Endothelial cell of hepatic sinusoid (primary cell): ENCODE results near the gene CRB2.
"Not testable (repeated sequence)": the region's sequence is repeated elsewhere in the genome, so short reads cannot be mapped to it uniquely, and the experiment has no call there.

Source experiments
- in situ Hi-C: cut with HindIII; loops from 2 replicates; pipeline ENCODE4 v1.10.0; 2017; ENCODE audit warnings: low sequenced_read_pairs

The CRB2 gene

DNA sequence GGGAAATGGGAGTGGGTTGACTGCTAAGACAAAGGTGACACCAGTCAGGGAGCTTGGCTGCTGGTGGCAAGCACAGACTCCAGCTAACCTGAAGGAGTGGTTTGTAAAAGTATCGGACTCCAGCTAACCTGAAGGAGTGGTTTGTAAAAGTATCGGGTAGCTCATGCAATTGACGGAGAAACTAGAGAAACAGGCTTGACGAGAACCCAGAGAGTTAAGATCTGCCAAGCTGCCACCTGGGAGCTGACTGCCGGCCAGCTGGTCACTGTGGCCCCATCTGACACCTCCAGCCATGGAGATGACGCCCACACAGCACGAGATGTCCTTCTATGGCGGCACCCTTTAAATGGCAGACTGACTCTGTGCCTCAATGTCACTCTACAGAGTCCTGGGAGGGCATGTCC is 28.3 kb upstream of the CRB2 start:
- in situ Hi-C loops: no loop called here

DNA sequence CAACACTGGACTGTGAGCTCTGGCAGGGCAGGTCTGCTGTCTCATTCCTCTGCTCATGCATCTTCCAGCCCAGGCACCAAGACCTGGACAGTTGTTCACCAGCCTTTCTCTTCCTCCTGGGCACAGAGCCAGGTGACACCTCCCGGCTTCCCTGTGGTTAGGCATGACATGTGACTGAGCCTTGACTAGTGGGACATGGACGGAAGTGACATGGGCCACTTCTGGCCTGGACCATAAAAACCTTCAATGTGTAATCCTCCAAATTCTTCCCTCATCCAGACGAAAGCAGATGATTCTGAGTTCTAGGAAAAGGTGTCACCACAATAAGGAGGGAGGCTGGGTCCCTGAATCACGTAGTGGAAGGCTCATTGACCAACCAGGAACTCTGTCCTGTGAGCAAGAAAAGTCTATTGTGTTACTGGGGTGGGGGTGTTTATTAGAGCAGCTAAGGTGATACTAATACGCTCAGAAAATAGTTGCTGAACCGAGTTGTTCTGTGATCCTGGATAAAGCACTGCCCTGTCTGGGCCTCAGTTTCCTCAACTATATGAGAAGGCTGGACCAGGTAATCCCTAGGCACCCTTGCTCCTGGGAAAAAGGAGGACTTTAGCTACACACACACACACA is 26.6 kb upstream of the CRB2 start:
- in situ Hi-C loops: no loop called here

DNA sequence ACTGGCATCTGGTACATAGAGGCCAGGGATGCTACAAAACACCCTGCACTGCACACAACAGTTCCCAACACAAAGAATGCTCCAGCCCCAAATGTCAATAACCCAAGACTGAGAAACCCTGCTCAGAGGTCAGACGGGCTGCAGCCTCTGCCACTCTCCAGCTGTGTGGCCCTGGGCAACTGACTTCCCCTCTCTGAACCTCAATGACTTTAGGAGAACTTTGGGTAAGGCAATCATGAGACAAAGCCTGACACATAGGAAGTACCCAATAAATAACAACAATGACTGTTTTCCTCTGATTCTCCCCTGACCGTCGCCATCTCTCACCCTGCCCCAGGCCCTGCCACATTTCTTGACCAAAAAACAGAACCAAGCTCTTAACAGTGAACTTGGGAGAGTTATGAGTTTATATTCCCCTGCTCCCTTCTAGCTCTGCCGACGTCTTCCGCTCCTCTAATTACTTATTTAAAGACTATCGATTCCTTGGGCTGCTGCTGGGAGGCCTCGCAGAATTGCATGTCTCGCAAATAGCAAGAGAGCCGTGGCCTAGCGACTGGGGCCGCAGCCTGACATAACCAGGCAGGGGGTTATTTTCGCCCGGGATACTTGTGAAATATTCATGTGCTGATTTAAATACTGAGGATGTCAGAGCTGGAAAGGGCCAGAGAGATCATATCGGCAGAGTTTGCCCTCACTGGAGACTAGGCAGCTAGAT is 24.5 kb upstream of the CRB2 start:
- in situ Hi-C loops: no loop called here

DNA sequence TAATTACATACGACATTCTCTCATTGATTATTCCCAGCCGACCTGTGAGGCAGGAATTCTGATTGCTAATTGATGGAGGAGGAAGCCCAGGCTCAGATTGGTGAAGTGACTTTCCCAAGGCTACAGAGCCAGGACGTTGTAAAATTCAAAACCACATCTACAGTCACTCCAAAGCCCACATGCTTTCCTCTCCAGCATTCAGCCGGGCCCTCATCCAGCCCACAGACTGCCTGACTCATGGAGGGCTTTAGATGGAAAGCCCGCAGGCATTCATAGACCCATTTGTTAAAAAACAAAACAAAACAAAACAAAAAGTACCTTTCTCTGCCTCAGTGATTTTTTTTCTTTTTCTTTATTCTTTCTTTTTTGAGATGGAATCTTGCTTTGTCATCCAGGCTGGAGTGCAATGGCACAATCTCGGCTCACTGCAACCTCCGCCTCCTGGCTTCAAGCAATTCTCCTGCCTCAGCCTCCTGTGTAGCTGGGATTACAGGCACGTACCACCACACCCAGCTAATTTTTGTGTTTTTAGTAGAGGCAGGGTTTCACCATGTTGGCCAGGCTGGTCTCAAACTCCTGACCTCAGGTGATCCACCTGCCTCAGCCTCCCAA is 22.8 kb upstream of the CRB2 start:
- in situ Hi-C loops: not testable (repeated sequence)

DNA sequence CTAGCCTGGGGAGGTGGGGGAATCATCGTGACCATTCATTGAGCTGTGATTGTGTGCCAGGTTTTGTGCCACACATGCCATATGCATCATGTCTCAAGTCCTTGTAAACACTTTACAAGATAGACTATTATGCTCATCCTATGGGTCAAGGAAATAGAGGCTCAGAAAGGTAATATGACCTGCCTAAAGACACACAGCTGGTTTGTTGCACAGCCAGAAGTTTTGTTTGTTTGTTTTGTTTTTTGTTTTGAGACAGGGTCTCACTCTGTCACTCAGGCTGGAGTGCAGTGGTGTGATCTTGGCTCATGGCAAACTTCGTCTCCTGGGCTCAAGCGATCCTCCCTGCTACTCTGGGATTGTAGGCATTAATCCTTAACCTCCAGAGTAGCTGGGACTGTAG is 21.4 kb upstream of the CRB2 start:
- in situ Hi-C loops: no loop called here

DNA sequence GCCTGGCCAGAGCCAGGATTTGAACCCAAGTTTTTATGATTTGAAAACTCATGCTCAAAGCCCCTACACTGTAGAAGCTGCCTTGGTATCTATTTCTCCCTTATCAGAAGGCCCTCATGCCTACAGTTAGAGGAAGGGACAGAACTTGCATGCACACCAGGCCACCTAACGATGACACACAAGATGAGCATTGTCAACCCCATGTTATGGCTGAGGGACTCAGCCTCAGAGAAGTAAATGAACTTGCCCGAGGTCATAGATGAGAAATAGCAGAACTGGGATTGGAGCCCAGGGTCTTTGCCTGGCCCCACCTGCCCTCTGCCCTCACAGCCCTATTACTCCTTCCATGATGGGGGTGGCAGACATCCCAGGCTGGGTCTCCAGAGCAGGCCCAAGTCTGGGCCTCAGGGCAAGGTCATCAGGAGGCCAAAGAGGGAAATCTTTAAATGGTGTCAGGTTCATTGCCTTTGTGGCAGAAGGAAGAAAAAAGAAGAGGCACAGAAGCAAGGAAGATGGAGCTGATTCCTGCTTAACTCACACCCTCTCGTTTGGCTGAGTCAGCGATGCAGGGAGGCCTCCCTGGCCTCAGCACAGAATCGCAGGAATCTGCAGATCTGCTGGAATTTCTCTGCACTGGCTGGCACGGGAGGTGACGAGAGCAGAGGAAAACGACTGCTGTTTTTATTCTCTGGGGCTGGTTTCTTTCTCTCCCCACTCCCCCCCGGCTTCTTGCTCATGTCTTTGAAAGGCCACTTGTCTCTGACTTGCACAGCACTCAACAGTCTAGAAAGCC is 20.6 kb upstream of the CRB2 start:
- in situ Hi-C loops: no loop called here

DNA sequence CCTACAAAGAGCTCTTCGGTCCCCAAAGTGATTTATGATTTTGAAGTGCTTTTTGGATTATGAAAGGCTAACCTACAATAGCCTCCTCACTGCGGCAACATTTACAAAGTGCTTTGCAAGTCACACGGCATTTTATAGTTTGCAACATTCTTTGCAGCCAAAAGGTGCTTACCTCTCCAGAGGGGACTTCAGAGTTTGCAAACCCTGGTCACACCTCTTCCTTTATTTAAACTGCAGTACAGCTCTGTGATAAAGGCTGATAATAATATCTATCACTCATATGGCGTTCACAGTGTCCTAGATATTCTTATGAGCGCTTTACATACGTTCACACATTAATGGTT is 20.0 kb upstream of the CRB2 start:
- in situ Hi-C loops: no loop called here

DNA sequence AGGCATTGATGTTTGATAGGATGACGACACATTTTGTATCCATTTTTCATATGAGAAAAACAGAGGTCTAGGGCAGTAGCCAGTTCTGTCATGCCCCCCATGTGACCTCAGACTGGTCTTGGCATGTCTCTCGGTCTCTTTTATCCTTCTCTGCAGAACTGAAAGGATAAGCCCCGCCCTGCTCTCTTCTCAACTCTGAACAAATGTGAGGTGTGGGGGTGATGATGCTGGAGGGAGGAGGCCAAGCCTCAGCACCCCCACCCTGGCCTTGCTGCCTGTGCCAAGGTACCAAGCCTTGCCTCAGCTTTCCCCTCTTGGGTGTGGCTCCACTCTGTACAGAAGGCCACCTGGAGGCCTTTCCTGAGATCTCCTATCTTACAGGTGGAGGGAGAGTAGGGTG is 19.5 kb upstream of the CRB2 start:
- in situ Hi-C loops: no loop called here

DNA sequence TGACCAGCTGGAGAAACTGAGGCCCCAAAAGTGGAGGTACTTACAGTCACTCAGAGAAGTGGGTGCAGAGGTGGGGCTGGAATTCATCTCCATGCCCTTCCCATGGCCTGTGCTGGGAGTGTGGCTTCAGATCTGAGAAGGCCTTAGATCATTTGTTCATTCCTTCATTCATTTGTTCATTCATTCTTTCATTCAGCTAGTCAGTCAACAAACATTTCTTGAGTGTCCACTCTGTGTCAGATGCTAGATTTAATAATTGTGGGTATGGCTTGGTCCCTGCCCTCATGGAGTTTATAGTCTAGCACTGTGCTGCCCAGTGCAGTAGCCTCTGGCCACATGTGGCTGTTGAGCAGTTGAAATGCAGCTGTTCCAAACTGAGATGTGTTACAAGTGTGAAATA is 19.0 kb upstream of the CRB2 start:
- in situ Hi-C loops: no loop called here

DNA sequence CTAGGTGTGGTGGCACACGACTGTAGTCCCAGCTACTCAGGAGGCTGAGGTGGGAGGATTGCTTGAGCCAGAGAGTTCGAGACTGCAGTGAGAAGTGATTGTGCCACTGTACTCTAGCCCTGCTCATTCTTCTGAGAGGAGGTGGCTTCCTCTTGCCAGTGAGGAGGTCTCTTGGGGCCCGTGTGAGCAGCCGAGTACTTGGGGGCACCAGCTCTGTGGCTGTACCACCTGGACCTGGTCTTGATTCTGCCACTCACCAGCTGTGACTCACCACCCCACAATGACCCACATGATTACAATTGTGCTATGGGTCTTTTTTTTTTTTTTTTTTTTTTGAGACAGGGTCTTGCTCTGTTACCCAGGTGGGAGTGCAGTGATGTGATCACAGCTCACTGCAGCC is 18.0 kb upstream of the CRB2 start:
- in situ Hi-C loops: no loop called here

DNA sequence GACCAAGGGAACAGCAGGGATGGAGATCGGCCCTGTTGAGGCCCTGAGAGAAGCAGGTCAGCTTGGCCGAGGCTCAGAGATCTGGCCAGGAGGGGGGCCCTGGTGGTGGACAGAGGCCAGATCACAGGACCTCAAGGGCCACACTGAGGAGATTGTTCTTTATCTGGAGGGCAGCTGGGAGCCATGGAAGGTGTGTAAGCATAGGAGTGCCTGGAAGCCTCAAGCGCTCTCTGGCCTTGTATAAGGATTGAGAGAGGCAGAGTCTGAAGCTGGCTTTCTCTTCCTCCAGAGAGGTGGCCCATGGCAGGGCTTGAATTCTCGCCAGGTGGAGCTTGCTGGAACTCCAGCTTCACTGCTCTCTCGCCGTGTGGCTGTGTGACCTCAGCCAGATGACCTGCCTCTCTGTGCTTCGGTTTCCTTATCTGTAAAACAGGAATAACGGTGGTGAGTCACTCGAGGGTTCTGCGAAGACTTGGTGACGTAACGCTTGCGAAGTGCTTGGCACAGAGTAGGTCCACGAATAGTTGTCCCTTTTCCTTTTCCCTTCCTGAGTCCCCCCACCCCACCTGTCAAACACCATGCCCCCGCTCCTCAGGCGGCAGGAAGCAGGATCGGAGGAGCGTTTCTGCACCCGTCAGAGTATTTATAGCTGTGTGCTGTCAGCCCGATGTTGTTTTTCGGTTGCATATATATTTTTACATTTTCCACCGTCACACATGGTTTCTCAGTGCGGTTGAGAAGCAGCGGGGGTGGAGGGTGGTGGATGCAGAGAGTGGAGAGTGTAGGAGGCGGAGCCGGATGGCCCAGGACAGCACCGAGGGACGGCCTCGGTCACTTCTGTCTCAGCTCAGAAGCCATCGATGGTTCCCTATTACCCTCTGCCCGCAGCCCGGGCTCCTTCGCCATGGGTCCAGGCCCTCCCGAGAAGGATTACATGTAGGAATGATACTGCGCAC is 17.0 kb upstream of the CRB2 start:
- in situ Hi-C loops: no loop called here

DNA sequence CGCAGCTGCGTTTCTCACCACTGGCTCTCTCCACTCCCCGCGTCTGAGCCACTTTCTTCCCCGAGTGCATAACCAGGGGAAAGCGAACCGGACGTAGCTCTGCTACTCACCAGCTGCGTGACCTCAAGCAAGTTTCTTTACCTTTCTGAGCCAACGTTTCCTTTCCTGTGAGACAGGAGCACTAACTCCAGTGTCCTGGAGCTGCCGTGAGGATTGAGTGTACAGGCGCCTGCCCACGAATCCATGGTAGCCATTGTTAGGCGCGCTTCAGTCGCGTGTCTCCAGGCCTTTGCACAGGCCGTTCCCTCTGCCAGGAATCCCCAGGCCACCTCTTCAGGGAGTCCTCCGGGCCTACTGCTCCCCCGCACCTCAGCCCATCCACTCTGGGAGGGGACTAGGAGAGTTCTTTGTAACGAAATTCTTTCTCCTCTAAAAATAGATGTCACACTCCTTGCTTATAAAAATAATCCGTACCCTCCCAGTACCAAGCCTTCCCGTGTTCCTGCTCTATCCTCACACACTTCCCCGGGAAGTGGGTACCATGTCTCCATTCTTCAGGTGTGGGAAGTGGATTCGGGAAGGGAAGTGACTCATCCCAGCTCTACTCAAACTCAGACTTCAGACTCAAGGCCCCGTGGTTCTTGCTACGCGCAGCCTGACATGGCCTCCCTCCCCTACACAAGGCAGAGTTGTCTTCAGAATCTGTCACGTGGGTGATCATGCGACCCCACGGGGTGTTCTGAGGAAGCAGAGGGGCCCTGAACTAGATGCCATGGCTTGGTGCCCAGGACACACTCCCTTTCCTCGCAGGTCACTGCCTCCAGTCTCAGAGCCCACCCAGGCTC is 16.1 kb upstream of the CRB2 start:
- in situ Hi-C loops: no loop called here

DNA sequence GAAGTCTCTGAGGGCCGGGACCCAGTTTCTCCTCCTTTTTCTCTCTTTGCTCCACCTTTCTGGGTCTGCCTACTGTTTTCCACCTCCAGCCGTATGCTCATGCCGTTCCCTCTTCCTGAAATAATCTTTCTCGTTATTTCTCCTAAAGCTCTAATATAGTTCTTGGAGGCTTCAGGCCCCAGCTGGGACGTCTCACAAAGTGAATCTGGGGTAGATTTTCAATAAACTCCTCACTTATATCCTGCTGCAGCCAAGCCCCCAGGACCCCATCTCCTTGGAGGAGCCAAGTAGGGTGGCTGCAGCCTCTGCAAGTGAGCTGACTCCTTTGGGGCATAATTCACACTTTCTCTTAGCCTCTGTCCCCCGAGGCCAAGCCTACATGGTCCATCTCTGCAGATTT is 14.2 kb upstream of the CRB2 start:
- in situ Hi-C loops: no loop called here

DNA sequence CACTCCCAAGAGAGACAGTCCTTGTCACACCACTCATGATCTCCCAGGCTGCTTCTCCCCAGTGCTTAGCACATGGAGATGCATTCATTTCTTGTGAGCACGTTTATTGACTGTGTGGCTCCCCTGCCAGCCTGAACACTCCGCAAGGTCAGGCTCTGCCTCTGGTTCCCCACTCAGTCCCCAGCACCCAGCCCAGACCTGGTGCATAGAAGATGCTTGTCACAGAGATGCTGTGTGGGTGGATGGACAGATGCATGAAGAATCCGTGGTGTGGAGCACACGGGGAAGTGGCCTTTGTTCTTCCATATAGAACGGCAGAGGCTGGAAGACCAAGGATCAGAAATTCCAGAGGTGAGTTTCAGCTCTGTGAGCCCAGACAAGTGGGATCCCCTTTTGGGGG is 13.8 kb upstream of the CRB2 start:
- in situ Hi-C loops: no loop called here

DNA sequence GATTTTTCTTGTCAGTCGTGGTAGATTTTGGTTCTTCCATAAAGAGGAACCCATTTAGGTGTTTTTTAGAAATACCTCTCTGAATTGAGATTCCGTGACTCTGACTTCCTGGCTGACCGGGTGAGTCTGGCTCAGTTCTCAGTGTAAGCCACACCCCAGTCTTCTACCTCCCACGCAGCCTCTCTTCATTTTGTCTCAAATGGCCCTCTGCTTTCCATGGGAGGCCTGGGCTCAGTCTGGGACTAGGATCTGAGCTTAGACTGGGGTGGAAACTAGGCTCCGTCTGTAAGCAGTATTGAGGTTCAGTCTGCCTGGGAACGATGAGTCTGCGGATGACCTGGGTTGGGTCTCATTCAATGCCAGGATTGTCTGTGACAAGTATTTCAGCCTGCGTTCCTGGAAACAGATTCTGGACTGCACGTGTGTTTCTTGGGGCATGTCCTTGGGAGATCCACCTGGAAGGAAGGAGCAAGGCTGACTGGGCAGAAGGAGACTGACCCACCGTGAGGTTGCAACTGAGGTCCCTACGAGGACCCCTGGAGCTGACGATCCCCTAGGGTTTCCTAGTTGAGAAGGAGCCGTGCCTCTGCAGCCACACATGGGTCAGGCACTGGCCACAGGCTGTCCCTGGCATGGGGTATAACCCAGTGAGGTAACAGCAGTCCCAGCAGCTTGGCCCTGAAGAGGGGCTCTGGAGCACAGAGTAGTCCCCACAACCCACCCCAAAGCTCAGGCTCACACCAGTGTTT is 12.4 kb upstream of the CRB2 start:
- in situ Hi-C loops: no loop called here

DNA sequence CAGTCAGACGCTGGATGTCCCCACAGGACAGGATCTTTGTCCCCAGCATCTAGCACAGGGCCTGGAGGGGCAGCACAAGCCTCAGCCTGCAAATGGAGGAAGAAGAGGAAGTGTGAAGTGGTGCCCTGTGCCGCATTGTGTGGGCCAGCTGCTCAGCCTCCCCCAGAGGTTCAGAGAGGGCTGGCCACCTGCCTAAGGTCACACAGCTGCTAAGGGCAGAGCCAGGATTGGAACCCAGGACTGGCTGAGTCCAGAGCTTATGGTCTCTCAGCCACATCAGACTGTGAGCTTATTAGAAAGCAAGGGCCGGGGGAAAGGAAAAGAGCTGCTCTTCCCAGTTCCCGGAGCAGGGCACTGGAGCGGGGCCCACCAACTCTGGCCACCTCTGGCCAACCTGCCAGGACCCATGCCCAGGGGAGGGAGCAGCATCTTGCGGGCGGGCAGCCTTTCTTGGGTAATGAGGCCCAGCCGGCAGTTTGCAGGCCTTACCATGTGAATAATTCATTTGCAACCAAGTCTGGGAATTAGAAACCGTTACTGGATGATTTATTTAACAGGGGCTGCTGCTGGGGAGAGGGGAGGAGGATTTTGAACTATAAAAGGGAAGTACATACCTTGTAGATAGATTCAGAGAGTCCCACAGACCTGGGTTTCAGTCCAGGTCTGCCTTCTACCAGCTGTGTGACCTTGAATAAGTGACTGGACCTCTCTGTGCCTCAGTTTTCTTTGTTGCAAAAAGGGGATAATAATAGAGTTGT is 11.6 kb upstream of the CRB2 start:
- in situ Hi-C loops: no loop called here

DNA sequence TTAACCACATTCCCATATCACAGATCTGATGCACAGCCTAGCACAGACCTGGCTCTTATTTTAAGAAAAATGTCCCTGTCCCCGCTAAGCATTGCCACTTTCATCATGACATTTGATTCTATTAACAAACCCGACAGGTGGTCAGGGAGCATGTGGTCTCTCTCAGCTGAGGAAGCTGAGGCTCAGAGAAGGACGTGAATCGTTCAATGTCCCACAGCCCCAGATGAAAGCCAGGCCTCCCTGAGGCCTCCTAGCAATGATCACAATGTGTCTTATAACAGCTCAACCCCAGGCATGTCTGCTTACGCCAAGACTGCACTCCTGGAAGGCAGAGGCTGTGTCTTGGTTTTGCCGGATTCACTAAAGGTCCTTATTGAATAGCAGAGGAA is 10.4 kb upstream of the CRB2 start:
- in situ Hi-C loops: no loop called here

DNA sequence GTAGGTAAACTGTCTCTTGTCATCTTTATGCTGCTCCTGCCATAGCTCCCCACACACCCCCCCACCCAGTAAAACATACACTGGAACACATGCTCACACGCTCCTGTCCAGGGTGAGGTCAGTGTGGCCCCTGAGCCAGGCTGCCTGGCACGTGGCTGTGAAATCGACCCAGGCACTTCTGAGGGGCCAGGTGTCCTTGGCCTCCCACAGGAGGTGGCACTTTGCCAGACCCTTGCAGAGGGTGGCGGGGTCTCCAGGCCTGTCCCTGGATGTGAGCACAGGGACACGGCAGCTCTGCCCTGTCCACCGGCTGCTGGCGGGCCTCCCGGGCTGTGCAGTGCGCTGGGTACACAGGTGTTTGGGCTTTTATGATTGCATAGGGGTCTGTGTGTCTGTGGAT is 10.0 kb upstream of the CRB2 start:
- in situ Hi-C loops: no loop called here
